Measurements from ENCODE around the gene NUP155. TPM values are rescaled to one million over a fixed set of nuclear protein-coding genes. Genes with fewer than 3 reads are reported as not detected.
A peak's percentile ranks its signal among the peaks of the same experiment; 100 is the strongest.
"Not testable (repeated sequence)": the region's sequence is repeated elsewhere in the genome, so short reads cannot be mapped to it uniquely, and the experiment has no call there.

Gene NUP155
- total RNA-seq: 46.9 and 53.1 TPM in 2 replicates

DNA sequence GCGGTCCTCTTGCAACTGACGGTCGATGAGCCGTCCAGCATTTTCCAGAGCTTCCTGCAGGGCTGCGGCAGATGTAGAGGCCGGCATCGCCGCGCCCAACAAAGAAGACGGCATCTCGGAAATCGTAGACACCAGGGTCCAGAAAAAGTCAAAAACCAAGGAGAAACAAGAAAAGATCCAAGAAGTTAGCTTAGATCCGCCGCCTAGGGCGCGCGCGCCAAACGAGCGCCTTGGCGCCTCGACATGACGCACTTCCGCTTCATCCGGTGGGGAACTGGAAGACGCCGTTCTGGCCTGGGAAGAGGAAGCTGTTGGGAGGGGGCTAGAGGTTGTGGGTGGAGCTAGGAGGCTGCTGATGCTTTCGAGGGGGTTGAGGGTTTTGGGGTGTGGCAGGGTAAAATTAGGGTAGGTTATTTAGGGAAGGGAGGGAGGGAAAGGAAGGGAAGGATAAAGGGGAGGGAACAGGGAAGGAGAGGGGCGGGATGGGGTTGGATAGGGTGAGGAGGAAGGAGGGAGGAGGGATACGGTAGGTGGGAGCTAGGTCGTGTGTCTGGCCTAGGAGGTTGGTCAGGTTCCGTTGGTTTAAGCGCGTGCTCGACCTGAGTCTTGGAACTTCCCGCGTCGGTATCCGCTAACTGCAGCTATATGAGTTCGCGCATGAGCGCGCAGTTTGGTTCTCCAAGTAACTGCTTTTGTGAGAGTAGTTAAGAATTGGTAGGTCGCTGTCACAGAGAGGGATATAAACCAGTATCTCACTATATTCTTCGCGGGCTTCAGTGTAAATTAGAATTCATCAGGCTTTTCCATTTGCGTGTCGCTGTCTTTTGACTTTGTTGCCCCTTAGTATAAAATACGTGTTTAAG, at the start of gene NUP155:
Gene NUP155 (minus strand): TSS at position 243 of the 863 bp plus-strand sequence. CDS start 129 bp downstream, at position 114.
- peak; percentile 91 for DNase-seq (ENCODE audit: low read depth, low spot score)

GRCh38 chr5:37417347-37417746, 46.4 kb upstream of the NUP155 start:
- no peak for DNase-seq (ENCODE audit: low read depth, low spot score)

DNA sequence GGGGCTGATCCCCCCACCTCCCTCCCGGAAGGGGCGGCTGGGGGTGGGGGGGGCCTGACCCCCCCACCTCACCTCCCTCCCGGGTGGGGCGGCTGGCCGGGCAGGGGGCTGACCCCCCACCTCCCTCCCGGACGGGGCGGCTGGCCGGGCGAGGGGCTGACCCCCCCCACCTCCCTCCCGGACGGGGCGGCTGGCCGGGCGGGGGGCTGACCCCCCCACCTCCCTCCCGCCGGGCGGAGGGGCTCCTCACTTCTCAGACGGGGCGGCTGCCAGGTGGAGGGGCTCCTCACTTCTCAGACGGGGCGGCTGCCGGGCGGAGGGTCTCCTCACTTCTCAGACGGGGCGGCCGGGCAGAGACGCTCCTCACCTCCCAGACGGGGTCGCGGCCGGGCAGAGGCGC, 44.5 kb upstream of the NUP155 start:
- not testable (repeated sequence) for DNase-seq (ENCODE audit: low read depth, low spot score)

- no peak for DNase-seq (ENCODE audit: low read depth, low spot score)
Observed at GRCh38 chr5:37412515-37412914, 41.6 kb upstream of the NUP155 start.

GRCh38 chr5:37400501-37400900, 29.6 kb upstream of the NUP155 start:
- no peak for DNase-seq (ENCODE audit: low read depth, low spot score)

- DNase-seq (ENCODE audit: low read depth, low spot score): no peak
Observed at GRCh38 chr5:37396352-37396751, 25.4 kb upstream of the NUP155 start.

DNA sequence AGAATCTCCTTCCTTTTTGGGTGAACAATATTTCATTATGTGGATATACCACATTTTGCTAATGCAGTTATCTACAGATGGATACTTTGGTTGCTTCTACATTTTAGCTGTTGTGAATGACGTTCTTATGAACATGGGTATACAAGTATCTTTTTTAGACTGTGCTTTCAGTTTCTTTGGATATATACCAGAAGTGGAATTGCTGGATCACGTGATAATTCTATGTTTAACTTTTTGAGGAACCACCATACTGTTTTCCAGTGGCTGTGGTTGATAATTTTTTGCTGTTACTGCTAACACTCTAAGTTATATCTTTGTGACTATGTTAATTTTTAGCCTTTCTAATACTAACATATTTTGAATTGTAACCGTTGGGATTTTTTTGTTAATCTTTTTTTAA, 20.7 kb upstream of the NUP155 start:
- DNase-seq (ENCODE audit: low read depth, low spot score): no peak

GRCh38 chr5:37379100-37379628, 8.3 kb upstream of the NUP155 start, which contains the start of gene WDR70:
WDR70 (plus strand) TSS chr5:37379318; CDS start chr5:37379368, 50 bp downstream.
- DNase-seq (ENCODE audit: low read depth, low spot score): peak; percentile 74

DNA sequence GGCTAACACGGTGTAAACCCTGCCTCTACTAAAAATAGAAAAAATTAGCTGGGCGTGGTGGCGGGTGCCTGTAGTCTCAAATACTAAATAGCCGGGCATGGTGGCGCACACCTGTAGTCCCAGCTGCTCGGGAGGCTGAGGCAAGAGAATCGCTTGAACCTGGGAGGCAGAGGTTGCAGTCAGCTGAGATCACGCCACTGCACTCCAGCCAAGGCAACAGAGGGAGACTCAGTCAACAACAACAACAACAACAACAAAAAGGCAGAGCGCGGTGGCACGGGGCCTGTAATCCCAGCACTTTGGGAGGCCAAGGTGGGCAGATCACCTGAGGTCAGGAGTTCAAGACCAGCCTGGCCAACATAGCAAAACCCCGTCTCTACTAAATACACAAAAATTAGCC, 7.2 kb upstream of the NUP155 start:
- DNase-seq (ENCODE audit: low read depth, low spot score): not testable (repeated sequence)

DNA sequence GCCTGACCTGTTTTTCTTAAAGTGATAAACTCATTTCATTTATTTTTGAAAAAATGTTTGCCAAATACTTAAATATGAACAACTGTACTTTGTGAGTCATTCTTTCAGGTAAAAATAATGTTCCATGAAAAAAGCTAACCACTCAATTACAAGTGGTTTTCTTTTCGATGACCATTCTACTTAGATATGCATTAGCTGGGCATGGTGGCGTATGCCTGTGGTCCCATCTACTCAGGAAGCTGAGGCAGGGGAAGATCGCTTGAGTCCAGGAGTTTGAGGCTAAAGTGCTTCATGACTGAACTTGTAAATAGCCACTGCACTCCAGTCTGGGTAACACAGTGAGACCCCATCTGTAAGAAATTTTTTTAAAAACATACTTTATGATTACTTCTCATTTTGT, 4.2 kb upstream of the NUP155 start:
- no peak for DNase-seq (ENCODE audit: low read depth, low spot score)

DNA sequence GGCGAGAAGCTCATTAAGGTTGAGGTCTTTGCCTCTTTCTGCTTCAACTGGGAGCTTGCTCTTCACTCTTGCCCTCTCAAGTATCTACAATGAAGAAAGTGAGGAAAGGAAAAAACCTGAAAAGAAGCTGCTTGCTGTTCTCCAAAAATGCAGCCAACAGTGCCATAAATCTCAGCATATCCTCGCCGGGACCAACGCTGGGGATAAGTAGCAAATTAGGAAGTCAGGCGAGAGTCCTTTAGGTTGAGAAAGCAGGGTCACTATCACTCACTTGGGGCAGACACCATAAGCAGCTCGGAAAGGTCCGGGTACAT, 399 bp downstream of the NUP155 start:
- no peak for DNase-seq (ENCODE audit: low read depth, low spot score)

DNA sequence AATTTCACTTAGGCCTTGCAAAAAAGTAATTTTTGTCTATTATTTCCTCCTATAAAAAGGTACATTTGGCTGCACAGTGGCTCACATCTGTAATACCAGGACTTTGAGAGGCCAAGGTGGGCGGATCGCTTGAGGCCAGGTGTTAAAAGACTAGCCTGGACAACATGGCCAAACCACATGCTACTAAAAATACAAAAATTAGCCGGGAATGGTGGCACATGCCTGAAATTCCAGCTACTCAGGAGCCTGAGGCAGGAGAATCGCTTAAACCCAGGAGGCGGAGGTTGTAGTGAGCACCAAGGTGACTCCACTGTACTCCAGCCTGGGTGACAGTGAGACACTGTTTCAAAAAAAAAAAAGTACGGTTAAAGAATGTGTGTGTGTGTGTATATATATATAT, 15.7 kb downstream of the NUP155 start:
- no peak for DNase-seq (ENCODE audit: low read depth, low spot score)

DNA sequence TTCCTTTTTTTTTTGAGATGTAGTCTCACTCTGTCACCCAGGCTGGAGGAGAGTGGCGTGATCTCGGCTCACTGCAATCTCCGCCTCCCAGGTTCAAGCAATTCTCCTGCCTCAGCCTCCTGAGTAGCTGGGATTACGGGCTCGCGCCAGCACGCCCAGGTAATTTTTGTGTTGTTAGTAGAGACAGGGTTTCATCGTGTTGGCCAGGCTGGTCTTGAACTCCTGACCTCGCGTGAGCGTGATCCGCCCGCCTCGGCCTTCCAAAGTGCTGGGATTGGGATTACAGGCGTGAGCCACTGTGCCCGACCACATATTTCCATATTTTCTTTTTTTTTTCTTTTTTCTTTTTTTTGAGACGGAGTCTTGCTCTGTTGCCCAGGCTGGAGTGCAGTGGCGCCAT, 28.2 kb downstream of the NUP155 start:
- DNase-seq (ENCODE audit: low read depth, low spot score): not testable (repeated sequence)

DNA sequence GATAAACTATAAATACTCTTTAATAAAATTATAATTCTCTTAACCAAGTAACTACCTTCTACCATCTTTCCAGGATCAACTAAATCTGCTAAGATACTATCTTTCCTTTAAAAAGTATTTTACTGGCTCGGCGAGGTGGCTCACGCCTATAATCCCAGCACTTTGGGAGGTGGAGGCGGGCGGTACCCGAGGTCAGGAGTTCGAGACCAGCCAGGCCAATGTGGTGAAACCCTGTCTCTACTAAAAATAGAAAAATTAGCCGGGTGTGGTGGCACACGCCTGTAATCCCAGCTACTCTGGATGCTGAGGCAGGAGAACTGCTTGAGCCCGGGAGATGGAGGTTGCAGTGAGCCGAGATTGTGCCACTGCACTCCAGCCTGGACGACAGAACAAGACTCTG, 36.2 kb downstream of the NUP155 start:
- DNase-seq (ENCODE audit: low read depth, low spot score): not testable (repeated sequence)

- DNase-seq (ENCODE audit: low read depth, low spot score): no peak
Observed at GRCh38 chr5:37326536-37326935, 44.4 kb downstream of the NUP155 start.

DNA sequence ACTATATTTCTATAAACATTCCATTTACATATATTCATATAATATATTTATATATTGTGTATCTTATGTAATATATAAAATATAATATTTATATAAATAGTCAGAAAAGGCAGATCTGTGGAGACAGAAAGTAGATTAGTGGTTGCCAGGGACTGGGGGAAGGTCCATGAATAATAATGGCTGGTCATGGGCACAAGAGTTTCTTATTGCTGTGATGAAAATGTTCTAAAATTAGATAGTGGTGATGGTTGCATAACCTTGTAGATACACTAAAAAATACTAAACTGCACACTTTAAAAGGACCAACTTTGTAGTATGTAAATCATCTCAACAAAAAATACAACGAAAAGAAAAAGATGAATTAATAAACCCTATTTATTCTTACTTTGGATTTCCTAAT, 47.3 kb downstream of the NUP155 start:
- DNase-seq (ENCODE audit: low read depth, low spot score): no peak

DNA sequence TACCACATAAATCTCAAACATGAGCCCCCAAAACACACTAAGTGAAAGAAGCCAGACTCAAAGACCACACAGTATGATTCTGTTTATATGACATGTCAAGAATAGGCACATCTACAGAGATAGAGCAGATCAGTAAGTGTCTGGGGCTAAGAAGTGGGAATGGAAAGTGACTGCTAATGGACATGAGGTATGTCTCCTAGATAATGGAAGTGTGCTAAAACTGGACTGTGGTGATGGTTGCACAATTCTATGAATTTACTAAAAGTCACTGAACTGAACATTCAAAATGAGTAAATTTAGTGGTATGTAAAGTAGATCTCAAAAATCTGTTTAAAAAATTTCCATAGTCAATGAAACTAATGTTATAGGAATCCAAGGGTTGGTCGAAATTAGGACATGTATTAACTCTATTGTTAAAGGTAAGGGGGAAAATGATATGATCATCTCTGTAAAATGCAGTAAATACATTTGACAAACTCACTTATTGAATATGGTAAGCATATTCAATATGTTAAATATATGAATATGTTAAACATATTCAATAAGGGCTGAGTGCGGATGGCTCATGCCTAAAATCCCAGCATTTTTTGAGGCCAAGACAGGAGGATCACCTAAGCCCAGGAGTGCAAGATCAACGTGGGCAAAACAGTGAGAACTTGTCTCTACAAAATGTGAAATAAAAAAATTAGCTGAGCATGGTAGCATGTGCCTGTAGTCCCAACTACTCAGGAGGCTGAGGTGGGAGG, 51.7 kb downstream of the NUP155 start:
- no peak for DNase-seq (ENCODE audit: low read depth, low spot score)

GRCh38 chr5:37316027-37316426, 54.9 kb downstream of the NUP155 start:
- DNase-seq (ENCODE audit: low read depth, low spot score): no peak

DNA sequence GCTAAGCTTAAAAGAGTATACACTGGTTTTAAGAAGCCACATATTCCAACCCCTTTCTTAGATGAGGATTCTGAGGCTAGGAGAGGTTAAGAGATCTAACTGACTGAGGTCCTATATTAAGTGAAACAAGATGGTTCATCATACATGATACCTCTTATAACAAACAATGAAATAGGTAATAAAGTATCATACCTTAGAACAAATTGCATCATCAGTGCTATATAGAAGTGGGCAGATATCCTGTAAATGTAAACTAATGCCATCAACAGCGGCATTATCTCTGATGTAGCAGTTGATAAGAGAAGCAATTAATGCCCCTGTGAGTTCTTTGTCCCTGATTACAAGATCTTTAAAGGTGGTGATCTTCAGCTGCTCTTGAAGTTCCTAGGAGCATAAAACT, 60.5 kb downstream of the NUP155 start:
- no peak for DNase-seq (ENCODE audit: low read depth, low spot score)

DNA sequence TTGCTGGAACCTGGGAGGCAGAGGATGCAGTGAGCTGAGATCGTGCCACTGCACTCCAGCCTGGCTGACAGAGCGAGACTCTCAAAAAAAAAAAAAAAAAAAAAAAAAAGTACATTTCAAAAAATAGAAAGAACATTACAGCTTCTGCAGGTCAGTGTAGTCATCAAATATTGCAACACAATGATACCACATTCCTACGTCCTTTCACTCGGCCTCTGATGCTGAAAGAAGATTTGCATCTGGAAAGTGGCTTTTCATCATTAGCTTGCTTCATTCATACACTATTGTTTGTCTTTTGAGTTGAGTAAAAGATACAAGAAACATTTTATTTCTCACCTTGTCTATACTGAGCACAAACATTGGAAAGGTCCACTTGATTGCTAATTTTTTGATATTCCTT, 62.1 kb downstream of the NUP155 start:
- no peak for DNase-seq (ENCODE audit: low read depth, low spot score)

DNA sequence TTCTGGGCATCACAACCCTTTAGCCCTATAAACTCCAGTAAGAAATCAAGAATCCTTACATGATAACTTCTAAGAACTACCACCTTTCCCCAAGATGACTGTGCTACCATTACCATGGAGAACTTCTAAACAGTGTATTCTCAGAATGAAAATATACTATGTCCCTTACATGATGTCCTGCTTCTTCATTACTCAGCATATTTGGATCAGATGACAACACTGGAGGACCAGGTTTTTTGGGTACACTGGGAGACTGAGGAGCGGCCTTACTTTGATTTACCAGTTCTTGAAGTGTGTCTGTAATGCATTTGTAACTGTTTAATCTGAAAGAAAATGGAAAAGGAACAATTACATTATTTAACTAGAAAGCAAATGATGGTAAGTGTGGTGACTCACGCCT, 66.0 kb downstream of the NUP155 start:
- DNase-seq (ENCODE audit: low read depth, low spot score): no peak

GRCh38 chr5:37296313-37296712, 74.6 kb downstream of the NUP155 start:
- not testable (repeated sequence) for DNase-seq (ENCODE audit: low read depth, low spot score)

All from pulmonary artery endothelial cell (primary cell).